GM23248 (cell line): Measurements from ENCODE around the gene AFAP1L1. TPM values are rescaled to one million over a fixed set of nuclear protein-coding genes. Genes with fewer than 3 reads are reported as not detected.
"Not testable (repeated sequence)": the region's sequence is repeated elsewhere in the genome, so short reads cannot be mapped to it uniquely, and the experiment has no call there.

Experiments used
- DNase-seq: peaks from one replicate; pipeline ENCODE4 v3.0.0-alpha.2; 2015
- H2AFZ ChIP-seq: fragments of 200-600 bp; sonication (generic); 2 replicates; pipeline ENCODE4 v1.6.1; 2016; ENCODE audit warnings: antibody characterized with exemption
- H3F3A ChIP-seq: fragments of 200-600 bp; sonication (generic); 2 replicates; pipeline ENCODE4 v1.6.1; 2016; ENCODE audit warnings: mild to moderate bottlenecking, antibody characterized with exemption, mixed run types; ENCODE audit not compliant: insufficient read depth
- H3K27ac ChIP-seq: fragments of 200-600 bp; sonication (generic); 2 replicates; pipeline ENCODE4 v1.5.1; 2016; ENCODE audit warnings: mild to moderate bottlenecking
- H3K27me3 ChIP-seq: fragments of 200-600 bp; sonication (generic); replicated peaks from 2 replicates; pipeline ENCODE4 v1.6.1; 2016; ENCODE audit warnings: mild to moderate bottlenecking; ENCODE audit not compliant: insufficient read depth
- H3K36me3 ChIP-seq: fragments of 200-600 bp; sonication (generic); 2 replicates; pipeline ENCODE4 v1.6.1; 2016; ENCODE audit warnings: low read depth, mild to moderate bottlenecking
- H3K4me1 ChIP-seq: fragments of 200-600 bp; sonication (generic); 2 replicates; pipeline ENCODE4 v1.6.1; 2016; ENCODE audit warnings: mild to moderate bottlenecking; ENCODE audit not compliant: insufficient read depth
- H3K4me2 ChIP-seq: fragments of 200-600 bp; sonication (generic); one replicate; pipeline ENCODE4 v1.6.1; 2016; ENCODE audit warnings: mild to moderate bottlenecking; ENCODE audit not compliant: unreplicated experiment
- H3K4me3 ChIP-seq: fragments of 200-600 bp; sonication (generic); 2 replicates; pipeline ENCODE4 v1.5.1; 2016; ENCODE audit warnings: mild to moderate bottlenecking
- H3K79me2 ChIP-seq: fragments of 200-600 bp; sonication (generic); 2 replicates; pipeline ENCODE4 v1.6.1; 2016; ENCODE audit warnings: mild to moderate bottlenecking; ENCODE audit not compliant: insufficient read depth
- H3K9ac ChIP-seq: fragments of 200-600 bp; sonication (generic); 2 replicates; pipeline ENCODE4 v1.6.1; 2016; ENCODE audit warnings: mild to moderate bottlenecking
- H3K9me2 ChIP-seq: fragments of 200-600 bp; sonication (generic); 2 replicates; pipeline ENCODE4 v1.6.1; 2016; ENCODE audit warnings: mixed run types, mild to moderate bottlenecking, moderate library complexity; ENCODE audit not compliant: insufficient read depth
- H3K9me3 ChIP-seq: fragments of 200-600 bp; sonication (generic); one replicate; pipeline ENCODE4 v1.6.1; 2017; ENCODE audit warnings: low read depth
- H4K20me1 ChIP-seq: fragments of 200-600 bp; sonication (generic); 2 replicates; pipeline ENCODE4 v1.6.0; 2016; ENCODE audit not compliant: insufficient read depth
- EZH2 ChIP-seq: fragments of 200-600 bp; sonication (generic); IDR thresholded peaks from 2 replicates; pipeline ENCODE4 v1.6.1; 2018; ENCODE audit warnings: antibody characterized with exemption, mild to moderate bottlenecking; ENCODE audit not compliant: insufficient read depth, poor library complexity, severe bottlenecking
- EZH2phosphoT487 ChIP-seq: fragments of 200-600 bp; sonication (generic); IDR thresholded peaks from 2 replicates; pipeline ENCODE4 v1.6.1; 2018; ENCODE audit warnings: antibody characterized with exemption, moderate library complexity, mild to moderate bottlenecking, low read depth; ENCODE audit not compliant: insufficient read depth
- WGBS, 2 experiments: methylation state at CpG; one replicate each; pipeline ENCODE4 v1.1.6; 2015 to 2017; ENCODE audit warnings: low lambda C conversion rate in 2 of 2, low coverage in 1 of 2; ENCODE audit errors: missing lambda C conversion rate in 2 of 2; 5-methylcytosine and 5-hydroxymethylcytosine counted together
- in situ Hi-C: fragments of 300-500 bp; cut with MboI; formaldehyde crosslinking; loops from 2 replicates; pipeline ENCODE4 v1.15.0; 2020
- polyA plus RNA-seq: library from polyadenylated mRNA; unstranded; fragments of >200 nt; fragmentation: Nextera tagmentation; extraction: Ambion mirVana; gene quantifications from 2 replicates; pipeline ENCODE4 v1.2.1, GENCODE V29; 2016
- total RNA-seq: library from RNA; depleted of rRNA; stranded (reverse); fragments of >200 nt; shearing (Covaris generic); gene quantifications from 2 replicates; pipeline ENCODE4 v1.2.3, GENCODE V29; 2014; rRNA removed

The AFAP1L1 gene
- total and polyA plus RNA-seq, 2 experiments from 2014 or later: 0.76 to 1.3 TPM

DNA sequence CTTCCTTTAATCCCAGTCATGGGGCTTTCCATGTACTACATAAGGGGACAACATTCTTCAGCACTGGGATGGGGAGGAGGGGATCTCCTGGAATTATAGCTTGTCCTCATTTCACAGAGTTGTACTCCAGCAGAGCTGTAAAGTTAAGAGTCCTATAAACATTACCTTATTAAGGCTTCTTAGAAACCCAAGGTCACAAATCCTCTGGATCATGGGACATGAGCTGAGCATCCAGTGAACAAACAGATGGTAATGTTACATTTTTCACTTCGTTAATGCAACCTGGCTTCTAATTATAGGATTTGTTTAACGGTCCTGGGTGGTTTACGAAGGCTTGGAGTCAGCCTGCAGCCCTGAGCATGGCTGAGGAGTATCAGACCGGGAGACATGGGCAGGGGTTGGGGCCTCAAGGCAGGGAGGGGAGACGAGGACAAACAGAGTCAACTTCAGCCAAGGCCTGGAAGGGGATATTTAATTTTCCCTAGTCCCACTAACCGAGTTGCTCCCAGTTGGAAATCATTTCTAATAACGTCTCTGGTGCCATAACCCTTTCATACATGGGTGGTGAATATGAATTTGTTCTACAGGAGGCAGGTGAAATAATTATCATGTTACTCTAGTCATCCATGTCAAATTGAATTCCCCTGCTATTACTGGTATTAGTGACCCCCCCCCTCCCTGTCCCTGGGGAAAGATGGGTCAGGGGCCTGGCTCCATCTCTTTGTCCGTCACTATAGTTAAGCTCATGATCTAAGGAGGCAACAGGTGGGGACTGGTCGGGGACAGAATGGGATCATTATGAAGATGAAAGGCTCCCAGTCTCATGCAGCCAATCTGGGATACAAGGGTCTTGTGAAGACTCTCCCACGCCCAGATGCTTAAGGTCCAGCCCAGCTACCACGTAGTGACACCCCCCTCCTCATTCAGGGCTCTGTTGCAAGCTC, 118.2 kb downstream of the AFAP1L1 start:
- Histone ChIP-seq H3K9ac (no peak overlapping the region), H4K20me1 (no peaks in the 10 kb centered on the region), H3K9me2 (no peaks in the 10 kb centered on the region), H3K9me3 (no peaks in the 10 kb centered on the region), H3F3A (no peaks in the 10 kb centered on the region), H3K4me3 (no peak overlapping the region), H3K4me1 (0 out of 2 replicates have a peak, but pooled peaks cover 3% of the 10 kb centered on the region), H2AFZ (no peak overlapping the region), H3K27me3 (no peaks in the 10 kb centered on the region), H3K4me2 (no peak overlapping the region), H3K79me2 (no peaks in the 10 kb centered on the region), H3K36me3 (no peaks in the 10 kb centered on the region), H3K27ac (no peak overlapping the region)
- no peak for DNase-seq
- WGBS, 2 experiments: 70 to 71% methylated on average over 11 of the region's 11 CpGs
- TF ChIP-seq EZH2phosphoT487: no peak
- TF ChIP-seq EZH2: no peak
- in situ Hi-C loops: no loop called here

DNA sequence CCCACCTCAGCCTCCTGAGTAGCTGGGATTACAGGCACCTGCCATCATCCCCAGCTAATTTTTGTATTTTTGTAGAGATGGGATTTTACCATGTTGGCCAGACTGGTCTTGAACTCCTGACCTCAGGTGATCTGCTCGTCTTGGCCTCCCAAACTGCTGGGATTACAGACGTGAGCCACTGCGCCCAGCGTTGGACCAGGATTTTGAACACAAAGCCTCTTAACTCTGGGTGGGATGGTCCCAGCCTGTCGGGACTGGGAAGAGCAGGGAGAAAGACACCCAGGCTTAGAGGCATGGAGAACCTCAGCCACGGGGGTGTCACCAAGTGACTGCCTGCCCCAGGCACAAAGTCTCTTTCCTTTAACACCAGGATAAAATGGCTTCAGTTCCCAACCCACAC, 119.4 kb downstream of the AFAP1L1 start:
- H3F3A ChIP-seq, H3K27ac ChIP-seq, H4K20me1 ChIP-seq, H3K36me3 ChIP-seq, DNase-seq, in situ Hi-C loops, H3K4me1 ChIP-seq, H3K4me2 ChIP-seq, H3K27me3 ChIP-seq, H3K9me2 ChIP-seq, H2AFZ ChIP-seq, H3K9ac ChIP-seq, H3K4me3 ChIP-seq, H3K79me2 ChIP-seq, H3K9me3 ChIP-seq: not testable (repeated sequence)
- WGBS, 2 experiments: 90 to 95% methylated on average over 6 of the region's 6 CpGs

Other genes starting within 250 kb of the AFAP1L1 start
- 1.1 and 1.5 TPM in 2 replicates for gene SH3TC2, start 208.8 kb upstream of the AFAP1L1 start, total RNA-seq
- 0.22 and 0.88 TPM in 2 replicates for gene SH3TC2, start 208.8 kb upstream of the AFAP1L1 start, polyA plus RNA-seq
- 5.6 and 7.9 TPM in 2 replicates for gene ABLIM3, start 130.4 kb upstream of the AFAP1L1 start, total RNA-seq
- 11.4 and 11.7 TPM in 2 replicates for gene ABLIM3, start 130.4 kb upstream of the AFAP1L1 start, polyA plus RNA-seq
- 26.3 and 27.0 TPM in 2 replicates for gene GRPEL2, start 73.6 kb downstream of the AFAP1L1 start, total RNA-seq
- gene GRPEL2, start 73.6 kb downstream of the AFAP1L1 start, polyA plus RNA-seq: 17.0 and 19.5 TPM in 2 replicates
- 10.7 and 12.6 TPM in 2 replicates for gene PCYOX1L, start 86.2 kb downstream of the AFAP1L1 start, total RNA-seq
- 10.4 and 10.5 TPM in 2 replicates for gene PCYOX1L, start 86.2 kb downstream of the AFAP1L1 start, polyA plus RNA-seq
- not detected in 2 replicates for gene IL17B, start 107.4 kb downstream of the AFAP1L1 start, total RNA-seq
- 0.29 and 0.43 TPM in 2 replicates for gene IL17B, start 107.4 kb downstream of the AFAP1L1 start, polyA plus RNA-seq